Measurements from ENCODE around the gene C7.

Gene C7

DNA sequence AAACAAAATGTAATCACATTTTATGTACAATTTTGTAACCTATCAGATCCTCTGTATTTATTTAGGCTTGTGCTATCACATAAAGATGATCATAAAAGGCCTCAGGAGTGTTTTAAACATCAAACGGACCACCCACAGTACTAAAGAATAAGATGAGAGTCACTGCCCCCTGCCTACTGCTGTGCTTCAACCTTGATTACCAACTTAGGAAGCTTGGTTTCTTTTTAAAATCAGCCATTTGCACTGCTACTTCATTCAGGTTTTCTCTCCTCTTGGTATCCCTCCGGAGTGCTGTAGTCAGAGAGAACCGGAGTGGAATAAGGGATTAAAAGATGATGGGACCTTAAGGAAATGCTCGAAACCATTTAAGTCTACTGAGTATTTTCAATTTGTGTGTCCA, 6.9 kb downstream of the C7 start:
- DNase-seq (ENCODE audit: low read depth, low spot score): no peak

DNA sequence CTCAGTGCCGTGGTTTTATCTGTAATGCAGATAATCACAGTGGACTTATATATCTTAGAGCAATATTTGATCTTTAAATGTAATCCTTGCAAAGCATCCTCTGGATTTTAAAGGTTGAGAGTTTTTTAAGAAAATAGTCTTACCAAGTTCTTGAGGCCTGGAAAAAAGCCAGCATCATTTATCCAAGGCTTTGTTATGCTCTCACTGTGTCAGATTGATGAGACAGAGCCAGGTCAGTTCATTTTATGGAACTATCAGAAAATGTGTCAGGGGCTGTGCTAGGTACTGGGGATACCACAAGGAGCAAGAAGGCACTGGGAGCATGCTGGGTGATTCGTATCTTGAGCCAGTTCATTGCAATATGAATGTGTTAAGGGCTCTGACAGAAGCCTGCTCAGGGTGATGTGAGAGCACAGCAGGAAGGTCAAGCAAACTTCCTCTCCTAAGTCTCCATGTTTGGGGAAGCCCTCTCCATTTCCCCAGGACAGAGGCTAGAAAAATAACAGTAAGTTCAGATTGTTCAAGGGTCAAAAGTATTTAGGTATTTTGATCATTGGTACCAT, 19.7 kb downstream of the C7 start:
- no peak for DNase-seq (ENCODE audit: low read depth, low spot score)

DNA sequence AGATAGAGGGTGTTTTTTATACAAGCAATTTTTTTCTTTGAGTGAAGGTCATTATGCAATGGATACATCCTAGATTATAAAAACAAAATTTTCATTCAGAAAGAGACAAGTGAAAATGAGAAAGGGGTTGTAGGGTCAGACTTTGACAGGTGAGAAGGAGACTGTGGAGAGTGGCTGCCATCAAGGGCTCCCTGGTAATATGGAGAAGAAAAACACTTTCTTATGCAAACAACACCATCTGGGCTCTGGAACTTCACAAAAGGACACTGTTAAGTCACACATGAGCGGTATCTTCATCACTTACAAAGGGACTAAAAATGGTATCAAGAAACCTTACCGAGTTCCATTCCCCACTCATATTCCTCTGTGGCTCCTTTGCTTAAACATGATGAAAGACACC, 23.5 kb downstream of the C7 start:
- DNase-seq (ENCODE audit: low read depth, low spot score): no peak

DNA sequence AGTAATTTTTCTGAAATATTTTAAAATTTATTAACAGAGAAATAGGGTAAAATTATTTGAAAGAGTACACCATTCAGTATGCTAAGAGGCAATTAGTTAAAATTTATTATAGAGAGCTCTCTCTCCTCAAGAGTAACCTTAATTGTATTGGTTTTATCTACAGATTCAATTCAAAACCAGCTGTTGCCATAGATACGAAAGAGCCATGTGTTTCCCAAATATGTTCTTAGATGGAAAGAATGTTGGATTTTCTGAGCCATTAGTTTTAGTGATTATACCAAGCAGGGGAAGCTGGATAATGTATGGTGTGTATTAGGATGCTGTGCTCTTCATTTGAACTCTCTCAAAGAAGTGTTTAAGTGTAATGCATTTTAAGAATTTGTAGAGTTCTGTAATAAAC, 27.8 kb downstream of the C7 start:
- DNase-seq (ENCODE audit: low read depth, low spot score): no peak

DNA sequence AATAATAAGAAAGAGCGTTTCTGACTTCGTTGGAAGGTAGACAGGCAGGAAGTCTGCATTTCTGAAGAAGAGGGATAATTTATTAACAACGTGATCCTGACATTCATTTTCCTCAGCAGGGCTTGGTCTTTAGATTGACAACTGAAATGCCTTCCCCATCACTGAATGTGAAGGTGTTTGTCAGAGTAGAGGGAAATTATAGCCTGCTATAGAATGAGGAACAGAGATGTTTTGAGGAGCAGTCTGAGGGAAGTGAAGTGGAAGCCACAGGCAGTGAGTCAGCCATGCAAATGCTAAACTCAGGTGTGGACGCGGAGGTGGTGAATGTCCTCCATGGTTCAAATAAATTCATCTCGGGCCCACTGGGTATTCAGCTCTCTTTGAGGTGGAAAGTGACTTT, 30.5 kb downstream of the C7 start:
- DNase-seq (ENCODE audit: low read depth, low spot score): no peak

DNA sequence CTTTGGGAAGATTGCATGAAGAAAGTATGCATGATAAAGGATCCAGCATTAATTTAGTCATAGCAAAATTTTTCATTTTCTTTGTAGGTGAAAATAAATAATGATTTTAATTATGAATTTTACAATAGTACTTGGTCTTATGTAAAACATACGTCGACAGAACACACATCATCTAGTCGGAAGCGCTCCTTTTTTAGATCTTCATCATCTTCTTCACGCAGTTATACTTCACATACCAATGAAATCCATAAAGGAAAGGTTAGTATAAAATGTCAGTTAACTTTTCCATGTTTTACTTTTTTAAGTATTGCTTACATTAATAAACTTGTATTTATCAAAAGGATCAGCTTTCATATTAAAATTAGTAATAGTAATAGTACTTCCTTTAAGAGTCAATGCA, 35.8 kb downstream of the C7 start:
- DNase-seq (ENCODE audit: low read depth, low spot score): no peak

DNA sequence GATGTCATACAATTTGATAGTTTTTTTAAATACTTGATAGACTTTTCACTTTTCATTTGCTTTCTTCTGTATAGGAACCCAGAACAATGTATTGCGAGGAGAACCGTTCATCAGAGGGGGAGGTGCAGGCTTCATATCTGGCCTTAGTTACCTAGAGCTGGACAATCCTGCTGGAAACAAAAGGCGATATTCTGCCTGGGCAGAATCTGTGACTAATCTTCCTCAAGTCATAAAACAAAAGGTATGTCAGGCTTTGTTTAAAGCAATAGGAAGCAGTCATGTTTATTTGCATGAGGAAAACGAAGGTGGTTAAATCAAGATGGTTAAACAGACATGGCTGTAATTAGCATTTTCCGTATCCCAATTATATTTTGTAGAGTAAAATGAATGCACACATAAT, 46.0 kb downstream of the C7 start:
- no peak for DNase-seq (ENCODE audit: low read depth, low spot score)

DNA sequence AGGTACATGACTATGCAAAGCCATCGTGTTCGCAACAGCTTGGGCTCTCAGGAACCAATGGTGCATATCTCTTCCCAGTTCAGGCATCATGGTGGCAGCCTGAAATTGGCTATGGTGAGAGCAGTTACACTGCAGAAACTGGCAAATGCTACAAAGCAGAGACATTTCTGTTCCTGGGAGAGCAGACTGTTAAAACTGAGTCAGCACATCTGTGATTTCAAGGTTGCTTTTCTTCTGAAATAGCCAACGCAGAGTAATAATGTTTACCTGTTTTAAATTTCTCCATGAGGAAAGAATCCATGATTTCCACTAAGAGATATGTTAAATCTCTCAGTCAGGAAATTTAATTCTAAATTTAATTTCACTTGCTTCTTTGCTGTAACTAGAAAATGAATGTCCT, 47.8 kb downstream of the C7 start:
- DNase-seq (ENCODE audit: low read depth, low spot score): no peak

DNA sequence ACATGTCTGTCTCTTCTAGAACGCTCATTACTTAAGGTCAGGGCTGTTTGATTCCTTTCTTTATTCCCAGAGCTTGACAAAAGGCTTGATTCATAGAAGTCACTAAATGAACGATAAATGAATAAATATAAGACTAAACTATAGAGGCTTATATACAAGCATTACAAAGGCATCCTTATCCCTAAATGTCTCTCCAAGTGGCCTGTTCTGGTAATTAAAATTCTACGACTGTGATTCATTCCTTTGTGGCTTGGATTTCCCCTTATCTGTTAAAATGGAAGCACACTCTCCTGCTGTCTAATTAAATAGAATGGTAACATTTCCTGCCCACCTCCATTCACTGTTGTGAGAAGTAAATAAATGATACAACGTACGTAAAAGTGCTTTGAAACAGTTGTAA, 49.5 kb downstream of the C7 start:
- no peak for DNase-seq (ENCODE audit: low read depth, low spot score)

DNA sequence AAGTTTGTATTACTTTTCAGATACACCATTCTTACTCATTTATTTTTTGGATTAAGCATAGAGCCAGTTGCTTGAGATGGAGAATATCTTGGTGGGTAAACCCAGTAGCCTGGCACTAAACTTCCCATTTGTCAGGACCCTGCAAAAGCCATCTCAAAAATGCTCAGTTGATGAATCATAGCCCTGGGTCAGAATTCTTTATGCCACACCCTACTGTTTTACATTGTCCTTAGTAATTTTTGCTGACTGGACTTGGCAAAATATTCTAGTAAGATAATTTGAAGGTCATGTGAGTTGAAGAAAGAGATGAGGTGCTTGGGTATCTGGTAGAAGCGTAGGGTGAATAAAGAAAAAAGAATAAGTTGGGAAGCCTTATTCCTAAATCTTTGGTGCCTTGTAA, 50.7 kb downstream of the C7 start:
- no peak for DNase-seq (ENCODE audit: low read depth, low spot score)

DNA sequence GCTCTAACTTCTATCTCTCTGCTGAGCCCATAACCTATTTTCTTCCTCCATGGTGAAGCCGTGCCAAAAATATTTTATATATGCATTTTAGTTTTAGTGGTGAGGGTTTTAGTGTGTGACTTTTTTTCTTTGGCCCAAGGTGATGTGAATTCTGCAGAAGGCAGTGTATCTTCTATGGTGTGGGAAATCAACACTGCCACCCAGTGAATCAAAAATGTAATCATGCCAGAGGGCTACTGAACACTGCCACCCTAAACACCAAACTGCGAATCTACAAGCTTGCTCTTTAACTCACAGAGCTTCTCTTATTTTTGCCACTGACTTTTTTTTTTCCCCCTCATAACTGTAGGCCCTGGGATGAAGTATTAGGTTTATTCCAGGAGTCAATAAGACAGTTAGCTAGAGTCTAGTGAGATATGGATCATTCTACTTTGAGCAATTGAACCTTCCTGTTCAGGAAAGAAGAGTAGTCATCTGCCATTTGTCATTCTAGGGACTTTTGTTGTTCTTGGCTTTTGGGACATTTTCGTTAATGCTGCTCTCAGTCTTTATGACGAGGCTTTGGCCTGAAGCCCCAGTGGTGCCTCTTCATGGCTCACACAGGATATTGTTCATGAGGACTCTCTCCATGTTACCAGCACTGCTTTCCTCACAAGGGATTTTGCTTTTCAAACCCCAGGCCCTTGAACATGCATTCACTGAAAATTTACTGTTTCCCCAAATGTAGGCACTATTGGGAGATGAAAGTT, 53.1 kb downstream of the C7 start:
- DNase-seq (ENCODE audit: low read depth, low spot score): no peak

DNA sequence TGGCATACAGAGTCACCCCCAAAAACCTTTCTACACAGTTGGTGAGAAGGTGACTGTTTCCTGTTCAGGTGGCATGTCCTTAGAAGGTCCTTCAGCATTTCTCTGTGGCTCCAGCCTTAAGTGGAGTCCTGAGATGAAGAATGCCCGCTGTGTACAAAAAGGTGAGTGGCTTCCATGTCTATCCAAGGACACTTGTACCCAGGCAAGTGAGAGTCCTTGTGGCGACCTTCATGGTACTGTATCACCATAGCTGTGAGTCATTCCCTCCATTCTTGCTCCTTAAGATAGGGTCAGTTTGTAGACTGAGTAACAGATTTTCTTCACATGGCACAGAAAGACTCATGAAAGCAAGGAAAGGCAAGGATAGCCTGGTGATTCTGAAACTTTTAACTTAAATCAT, 63.1 kb downstream of the C7 start:
- no peak for DNase-seq (ENCODE audit: low read depth, low spot score)

DNA sequence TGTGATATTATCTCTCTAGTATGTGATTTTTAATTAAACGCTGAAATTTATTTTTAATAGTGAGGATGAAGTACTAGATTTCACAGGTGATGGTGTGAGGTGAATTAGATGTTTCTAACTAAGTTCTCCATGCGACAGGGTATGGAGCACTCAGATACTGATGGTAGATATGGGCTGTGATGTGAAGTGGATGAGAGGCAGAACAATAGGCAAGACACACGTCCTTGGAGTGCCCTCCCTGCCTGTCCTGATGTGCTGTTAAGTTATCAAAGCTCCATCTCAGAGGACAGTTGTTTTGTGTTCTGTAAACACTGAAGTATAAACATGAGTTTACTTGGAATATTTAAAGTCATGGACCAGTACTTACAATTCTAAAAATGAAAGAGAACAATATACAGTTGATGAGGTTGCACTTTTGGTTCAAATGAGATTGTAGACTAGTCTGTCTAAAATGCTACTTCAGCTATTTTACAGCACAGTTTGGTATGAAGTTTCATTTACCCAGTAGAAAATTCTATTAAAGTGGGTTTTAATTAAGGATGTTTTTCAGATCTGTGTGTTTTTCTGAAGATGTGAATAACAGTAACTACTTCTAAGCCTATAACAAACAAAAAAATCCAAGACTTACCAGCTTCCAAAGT, 64.2 kb downstream of the C7 start:
- no peak for DNase-seq (ENCODE audit: low read depth, low spot score)

DNA sequence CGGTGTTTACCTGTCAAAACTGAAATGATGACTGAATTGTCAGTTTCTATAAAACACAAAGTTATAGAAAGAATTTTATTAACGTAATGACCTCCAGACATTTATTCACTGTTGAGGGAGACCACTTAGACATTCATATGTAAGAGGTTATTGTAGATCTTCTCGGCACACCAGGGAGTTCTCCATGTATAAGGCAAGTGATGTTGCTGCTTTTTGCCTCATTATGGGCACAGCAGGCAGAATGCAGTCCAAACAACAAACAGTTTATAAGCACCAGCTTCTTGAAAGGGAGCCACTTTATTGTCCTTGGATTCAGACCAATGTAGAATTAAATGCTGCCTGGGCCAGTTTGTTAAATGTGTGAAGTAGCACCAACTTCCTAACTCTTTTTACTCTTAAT, 66.7 kb downstream of the C7 start:
- no peak for DNase-seq (ENCODE audit: low read depth, low spot score)

DNA sequence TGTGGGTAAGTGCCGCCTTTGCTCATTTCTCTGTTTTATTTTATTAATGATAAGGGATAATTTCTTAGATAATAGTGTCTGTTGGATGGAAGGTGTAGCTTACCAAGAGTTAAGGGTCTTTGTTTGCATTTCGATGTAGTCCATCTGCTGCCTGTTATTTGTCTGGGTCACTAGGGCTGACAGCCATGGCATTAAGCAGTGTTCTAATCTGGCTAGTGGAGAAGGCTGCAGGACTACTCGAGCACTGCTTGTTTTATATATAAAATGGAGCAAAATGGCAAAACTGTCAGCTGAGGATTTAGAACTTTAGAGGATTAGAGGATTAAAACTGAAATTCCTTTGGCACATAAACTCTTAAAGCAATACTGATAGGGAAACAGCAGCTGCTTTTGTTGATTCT, 67.5 kb downstream of the C7 start:
- no peak for DNase-seq (ENCODE audit: low read depth, low spot score)

DNA sequence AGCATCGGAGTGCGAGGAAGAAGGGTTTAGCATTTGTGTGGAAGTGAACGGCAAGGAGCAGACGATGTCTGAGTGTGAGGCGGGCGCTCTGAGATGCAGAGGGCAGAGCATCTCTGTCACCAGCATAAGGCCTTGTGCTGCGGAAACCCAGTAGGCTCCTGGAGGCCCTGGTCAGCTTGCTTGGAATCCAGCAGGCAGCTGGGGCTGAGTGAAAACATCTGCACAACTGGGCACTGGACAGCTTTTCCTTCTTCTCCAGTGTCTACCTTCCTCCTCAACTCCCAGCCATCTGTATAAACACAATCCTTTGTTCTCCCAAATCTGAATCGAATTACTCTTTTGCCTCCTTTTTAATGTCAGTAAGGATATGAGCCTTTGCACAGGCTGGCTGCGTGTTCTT, 72.1 kb downstream of the C7 start:
- DNase-seq (ENCODE audit: low read depth, low spot score): no peak

DNA sequence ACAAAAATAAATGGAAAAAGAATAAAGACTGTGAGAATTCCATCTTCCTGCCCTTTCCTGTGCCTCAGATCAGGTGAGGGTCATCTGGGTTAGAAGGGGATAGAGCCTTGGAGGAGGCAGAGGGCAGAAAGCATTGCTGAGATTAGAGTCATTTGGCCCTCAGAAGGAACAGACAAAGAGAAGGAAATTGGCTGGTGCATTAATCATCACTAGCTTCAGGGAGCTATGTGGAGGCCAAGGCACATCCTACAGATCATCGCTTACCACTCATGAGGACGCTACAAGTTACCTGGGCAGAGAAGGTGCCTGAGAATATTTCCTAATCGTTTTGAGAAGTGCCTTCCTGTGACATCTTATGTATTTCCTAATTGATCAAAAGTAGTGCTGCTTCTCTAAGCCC, 74.5 kb downstream of the C7 start:
- no peak for DNase-seq (ENCODE audit: low read depth, low spot score)

DNA sequence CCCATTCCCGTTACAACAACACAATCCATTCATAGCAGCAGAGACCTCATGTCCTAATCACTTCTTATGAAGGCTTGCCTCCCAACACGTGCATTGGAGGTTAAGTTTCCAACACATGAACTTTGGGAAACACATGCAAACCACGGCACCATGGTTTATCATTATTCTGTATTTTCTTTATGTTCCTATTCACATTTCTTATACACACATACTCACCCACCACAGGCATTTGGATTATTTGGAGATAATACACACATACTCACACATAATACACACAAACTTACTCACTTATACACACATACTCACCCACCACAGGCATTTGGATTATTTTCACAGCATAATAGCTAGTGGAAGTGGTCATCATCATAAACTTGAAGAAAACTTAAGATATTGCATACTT, 75.6 kb downstream of the C7 start:
- no peak for DNase-seq (ENCODE audit: low read depth, low spot score)

DNA sequence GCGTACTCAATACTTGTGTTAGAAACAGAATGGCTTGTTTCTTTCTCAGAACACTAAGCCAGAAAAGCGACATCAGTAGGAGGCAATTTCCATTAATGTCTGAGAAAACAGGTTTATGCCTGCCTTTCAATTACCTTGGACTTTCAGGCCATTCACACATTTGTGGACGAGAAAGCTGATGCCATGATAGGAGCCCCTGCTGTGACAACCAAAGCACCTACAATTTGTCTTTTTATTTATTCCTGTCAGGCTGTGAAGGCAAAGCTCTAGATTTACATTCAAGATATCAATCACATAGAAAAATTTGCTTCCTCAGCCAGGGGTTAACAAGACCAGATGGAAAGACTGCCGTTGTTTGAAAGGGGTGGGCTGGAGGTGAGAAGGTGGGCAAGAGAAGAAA, 76.2 kb downstream of the C7 start:
- no peak for DNase-seq (ENCODE audit: low read depth, low spot score)

DNA sequence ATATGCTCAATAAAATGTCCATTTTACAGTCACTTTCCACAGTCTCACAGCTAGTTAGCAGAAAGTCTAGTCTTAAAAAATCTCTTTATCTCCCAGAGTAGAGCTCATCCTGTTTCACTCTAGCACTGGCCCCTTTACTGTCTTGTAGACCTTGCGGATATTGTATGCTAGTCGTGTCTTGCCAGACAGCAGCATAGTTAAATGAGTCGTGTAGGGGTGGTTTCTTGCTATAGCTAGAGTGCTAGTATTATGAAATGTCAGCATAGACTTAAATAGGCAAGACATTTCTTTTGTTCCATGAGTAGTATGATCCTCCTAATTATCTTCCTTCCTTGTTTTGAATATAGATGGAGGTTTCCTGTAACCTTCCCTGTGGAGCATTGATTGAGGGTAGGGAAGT, 77.4 kb downstream of the C7 start:
- no peak for DNase-seq (ENCODE audit: low read depth, low spot score)

DNA sequence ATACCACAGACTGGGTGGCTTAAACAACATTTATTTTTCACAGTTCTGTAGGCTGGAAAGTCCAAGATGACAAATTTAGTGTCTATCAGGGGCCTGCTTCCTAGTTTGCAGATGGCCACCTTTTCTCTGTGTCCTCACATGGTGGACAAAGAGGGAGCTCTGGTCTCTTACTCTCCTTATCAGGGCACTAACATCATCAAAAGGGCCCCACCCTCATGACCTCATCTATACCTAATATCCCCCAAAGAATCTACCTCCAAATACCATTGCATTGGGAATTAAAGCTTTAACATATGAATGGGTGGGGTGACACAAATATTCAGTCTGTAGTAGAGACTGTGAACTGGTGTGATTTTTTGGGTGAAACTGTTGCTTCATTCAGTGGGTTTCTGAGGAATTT, 78.1 kb downstream of the C7 start:
- DNase-seq (ENCODE audit: low read depth, low spot score): no peak

DNA sequence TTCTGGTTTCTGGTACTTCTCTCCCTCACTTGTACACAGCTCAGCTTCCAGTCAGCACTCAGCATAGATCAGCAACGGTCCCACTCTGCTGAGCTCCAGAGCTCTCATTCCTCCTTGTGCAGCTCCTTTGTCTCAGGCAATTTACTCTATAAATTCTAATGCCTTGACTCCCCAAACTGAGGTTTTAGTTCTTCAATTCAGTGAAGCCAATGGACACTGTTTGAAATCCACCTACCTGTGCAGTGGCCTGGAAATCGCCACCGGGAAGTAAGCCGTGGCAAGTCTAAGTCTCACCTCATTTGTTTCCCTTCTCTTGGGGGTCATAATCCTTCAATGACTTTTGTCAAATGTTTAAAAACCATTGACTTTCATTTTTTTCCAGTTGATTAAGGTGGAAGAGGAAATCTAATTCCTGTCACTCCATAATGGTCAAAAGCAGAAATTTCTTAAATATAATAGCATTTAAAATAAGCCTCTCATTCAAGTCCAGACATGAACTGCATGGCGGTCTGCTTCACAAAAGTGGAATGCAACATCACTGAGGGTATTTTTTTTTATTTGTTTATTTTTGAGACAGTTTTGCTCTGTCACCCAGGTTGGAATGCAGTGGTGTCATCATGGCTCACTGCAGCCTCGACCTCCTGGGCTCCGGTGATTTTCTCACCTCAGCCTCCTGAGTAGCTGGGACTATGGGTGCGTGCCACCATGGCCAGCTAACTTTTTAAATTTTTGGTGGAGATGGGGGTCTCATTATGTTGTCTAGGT, 79.6 kb downstream of the C7 start:
- no peak for DNase-seq (ENCODE audit: low read depth, low spot score)
